PC-9 (cell line): ENCODE results near the gene IQSEC1. TPM values are rescaled to one million over a fixed set of nuclear protein-coding genes. Genes with fewer than 3 reads are reported as not detected.

Source experiments
- BruUV-seq: library from RNA; stranded (reverse); fragments of 400-500 nt; replicated peaks from 2 replicates; lab custom pipeline; 2021; lab: Mats Ljungman, UMichigan
- CTCF ChIA-PET: fragments of 300-600 bp; sonication (Branson Sonifier 250); formaldehyde crosslinking; loops from one replicate; lab custom pipeline; 2022; ENCODE audit warnings: antibody characterized with exemption; lab: Charles Lee
- POLR2A ChIA-PET: fragments of 300-600 bp; sonication (Branson Sonifier 250); formaldehyde crosslinking; loops from one replicate; lab custom pipeline; 2022; ENCODE audit warnings: antibody characterized with exemption; ENCODE audit not compliant: unreplicated experiment; lab: Charles Lee
- DNase-seq, 2 experiments: peaks; one replicate each; pipeline versions ENCODE4 v3.0.0 to v3.0.0-alpha.2; 2015 to 2022; ENCODE audit warnings: mixed read lengths in 1 of 2
- H2AFZ ChIP-seq: fragments of 200-600 bp; sonication (generic); 2 replicates; pipeline ENCODE4 v1.8.1; 2017; ENCODE audit warnings: antibody characterized with exemption
- H3F3A ChIP-seq: fragments of 200-600 bp; sonication (generic); 2 replicates; pipeline ENCODE4 v1.8.1; 2017; ENCODE audit warnings: antibody characterized with exemption, mild to moderate bottlenecking, low read depth; ENCODE audit not compliant: insufficient read depth
- H3K27ac ChIP-seq: fragments of 200-600 bp; sonication (generic); 2 replicates; pipeline ENCODE4 v1.6.1; 2016; ENCODE audit warnings: mixed run types
- H3K27me3 ChIP-seq: fragments of 200-600 bp; sonication (generic); 2 replicates; pipeline ENCODE4 v1.6.1; 2016; ENCODE audit warnings: low read depth, mixed run types; ENCODE audit not compliant: insufficient read depth
- H3K36me3 ChIP-seq: fragments of 200-600 bp; sonication (generic); 2 replicates; pipeline ENCODE4 v1.6.1; 2016; ENCODE audit warnings: low read depth, mixed run types
- H3K4me1 ChIP-seq: fragments of 200-600 bp; sonication (generic); replicated peaks from 2 replicates; pipeline ENCODE4 v1.6.1; 2016; ENCODE audit warnings: mixed run types; ENCODE audit not compliant: insufficient read depth
- H3K4me2 ChIP-seq: fragments of 200-600 bp; sonication (generic); 2 replicates; pipeline ENCODE4 v1.6.1; 2017; ENCODE audit warnings: mixed run types
- H3K4me3 ChIP-seq: fragments of 200-600 bp; sonication (generic); 2 replicates; pipeline ENCODE4 v1.6.1; 2016; ENCODE audit warnings: mixed run types
- H3K79me2 ChIP-seq: fragments of 200-600 bp; sonication (generic); 2 replicates; pipeline ENCODE4 v1.6.1; 2017; ENCODE audit warnings: low read depth, mixed run types
- H3K9me2 ChIP-seq: fragments of 200-600 bp; sonication (generic); 2 replicates; pipeline ENCODE4 v1.8.1; 2017; ENCODE audit warnings: mild to moderate bottlenecking; ENCODE audit not compliant: insufficient read depth
- H3K9me3 ChIP-seq: fragments of 200-600 bp; sonication (generic); 2 replicates; pipeline ENCODE4 v1.8.1; 2016; ENCODE audit warnings: low read depth; ENCODE audit not compliant: insufficient read depth
- H4K20me1 ChIP-seq: fragments of 200-600 bp; sonication (generic); 2 replicates; pipeline ENCODE4 v1.8.1; 2017; ENCODE audit not compliant: insufficient read depth
- EZH2 ChIP-seq: fragments of 200-600 bp; sonication (generic); IDR thresholded peaks from 2 replicates; pipeline ENCODE4 v1.8.0; 2017; ENCODE audit warnings: antibody characterized with exemption, low read depth
- intact Hi-C: fragments of 100-400 bp; cut with micrococcal nuclease; formaldehyde crosslinking; loops from one replicate; pipeline ENCODE4 v1.10.0; 2022; ENCODE audit not compliant: unreplicated experiment
- total RNA-seq: library from RNA; stranded (reverse); gene quantifications from 2 replicates; pipeline ENCODE4 v1.2.3, GENCODE V29; 2021
- TF ChIP-seq, protein P1 (sequence below): fragments of 200-600 bp; sonication (generic); conservative IDR thresholded peaks from 2 replicates; pipeline ENCODE4 v1.6.1; 2017; ENCODE audit warnings: mixed run types, antibody characterized with exemption, mild to moderate bottlenecking, moderate library complexity

Gene IQSEC1
- total RNA-seq, 1 experiment from 2014 or later, result 30.7 TPM

DNA sequence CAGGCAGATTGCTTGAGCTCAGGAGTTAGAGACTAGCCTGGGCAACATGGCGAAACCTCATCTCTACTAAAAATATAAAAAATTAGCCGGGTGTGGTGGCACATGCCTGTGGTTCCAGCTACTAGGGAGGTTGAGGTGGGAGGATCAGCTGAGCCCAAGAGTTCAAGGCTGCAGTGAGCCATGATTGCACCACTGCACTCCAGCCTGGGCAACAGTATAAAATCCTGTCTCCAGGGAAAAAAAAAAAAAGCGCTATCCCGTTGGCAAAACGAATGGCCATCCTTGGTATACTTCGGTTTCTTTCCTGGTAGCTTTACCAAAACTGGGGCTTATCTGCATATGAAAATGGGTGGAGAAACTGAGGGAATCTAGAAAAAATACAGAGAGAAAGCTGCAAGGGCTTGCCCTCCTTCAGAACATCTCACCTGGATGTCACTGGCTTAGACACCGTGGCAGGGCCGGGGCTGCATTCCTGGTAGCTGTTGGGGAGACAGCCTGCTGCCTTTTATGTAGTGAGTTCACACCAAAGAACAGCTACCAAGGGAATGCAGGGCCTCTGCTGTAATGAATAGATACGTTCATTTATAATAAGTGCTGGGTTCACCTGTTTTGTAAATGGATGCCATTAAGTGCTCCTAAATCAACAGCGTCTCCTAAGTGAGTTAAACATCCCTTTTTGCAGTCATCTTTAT is 96.0 kb downstream of the IQSEC1 start:
- Histone ChIP-seq H3K4me1 (no peaks in the 10 kb centered on the region), H3K4me2 (no peak overlapping the region), H3K9me2 (no peaks in the 10 kb centered on the region), H3K9me3 (no peaks in the 10 kb centered on the region), H3K27ac (no peak overlapping the region), H3K27me3 (no peaks in the 10 kb centered on the region), H2AFZ (no peak overlapping the region), H3K4me3 (no peak overlapping the region), H4K20me1 (peaks cover 43% of the 10 kb centered on the region), H3K36me3 (no peaks in the 10 kb centered on the region), H3K79me2 (no peaks in the 10 kb centered on the region), H3F3A (no peaks in the 10 kb centered on the region)
- intact Hi-C loops, result no loop called here
- CTCF ChIA-PET, result interaction anchor here (0.6 to 0.7 kb wide), 2 partner anchors 85 to 126 kb away, joined by 3 to 21 read pairs; no protein-coding TSS in a partner anchor
- no TSS peak for BruUV-seq
- no peak for DNase-seq
- TF ChIP-seq EZH2, result no peak
- TF ChIP-seq, protein P1, sequence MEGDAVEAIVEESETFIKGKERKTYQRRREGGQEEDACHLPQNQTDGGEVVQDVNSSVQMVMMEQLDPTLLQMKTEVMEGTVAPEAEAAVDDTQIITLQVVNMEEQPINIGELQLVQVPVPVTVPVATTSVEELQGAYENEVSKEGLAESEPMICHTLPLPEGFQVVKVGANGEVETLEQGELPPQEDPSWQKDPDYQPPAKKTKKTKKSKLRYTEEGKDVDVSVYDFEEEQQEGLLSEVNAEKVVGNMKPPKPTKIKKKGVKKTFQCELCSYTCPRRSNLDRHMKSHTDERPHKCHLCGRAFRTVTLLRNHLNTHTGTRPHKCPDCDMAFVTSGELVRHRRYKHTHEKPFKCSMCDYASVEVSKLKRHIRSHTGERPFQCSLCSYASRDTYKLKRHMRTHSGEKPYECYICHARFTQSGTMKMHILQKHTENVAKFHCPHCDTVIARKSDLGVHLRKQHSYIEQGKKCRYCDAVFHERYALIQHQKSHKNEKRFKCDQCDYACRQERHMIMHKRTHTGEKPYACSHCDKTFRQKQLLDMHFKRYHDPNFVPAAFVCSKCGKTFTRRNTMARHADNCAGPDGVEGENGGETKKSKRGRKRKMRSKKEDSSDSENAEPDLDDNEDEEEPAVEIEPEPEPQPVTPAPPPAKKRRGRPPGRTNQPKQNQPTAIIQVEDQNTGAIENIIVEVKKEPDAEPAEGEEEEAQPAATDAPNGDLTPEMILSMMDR, result no peak
- POLR2A ChIA-PET, result interaction anchor here (0.6 to 0.7 kb wide), 2 partner anchors 66 to 663 kb away, joined by 4 to 45 read pairs; no protein-coding TSS in a partner anchor

DNA sequence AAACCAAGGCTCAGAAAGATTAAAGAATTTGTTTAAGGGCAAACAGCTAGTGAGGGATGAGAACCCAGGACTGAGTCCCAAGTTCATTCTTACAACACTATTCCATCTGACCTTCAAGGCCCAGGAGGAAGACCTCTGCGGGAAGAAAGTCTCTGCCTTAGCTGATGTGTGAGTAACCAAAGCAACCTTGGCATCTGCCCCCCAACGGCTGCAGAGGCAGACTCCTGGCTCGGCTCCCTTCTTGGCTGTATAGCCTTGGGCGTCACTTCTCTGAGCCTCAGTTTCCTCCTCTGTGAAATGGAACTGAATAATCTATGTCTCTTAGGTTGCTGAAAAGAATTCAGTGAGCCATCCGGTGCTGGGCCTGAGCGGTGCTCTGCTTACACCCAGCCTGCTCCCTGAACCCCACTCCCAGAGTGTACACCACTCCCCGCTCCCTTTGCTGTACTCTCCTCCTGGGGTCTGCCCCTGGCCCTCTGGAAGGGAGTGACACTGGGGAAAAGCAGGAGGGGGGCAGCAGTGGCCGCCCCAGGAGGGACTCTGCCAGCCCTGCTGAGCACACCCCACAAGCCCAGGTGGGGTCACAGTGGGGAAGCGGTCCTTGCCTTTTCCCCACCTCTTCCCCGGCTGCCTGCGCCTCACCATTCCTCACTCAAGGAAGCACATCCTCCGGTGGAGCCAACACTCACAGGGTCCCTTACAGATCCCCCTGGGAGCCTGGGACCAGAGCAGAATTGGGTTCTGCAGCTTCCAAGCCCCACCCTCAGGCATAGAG is 97.3 kb downstream of the IQSEC1 start:
- intact Hi-C loops, result no loop called here

DNA sequence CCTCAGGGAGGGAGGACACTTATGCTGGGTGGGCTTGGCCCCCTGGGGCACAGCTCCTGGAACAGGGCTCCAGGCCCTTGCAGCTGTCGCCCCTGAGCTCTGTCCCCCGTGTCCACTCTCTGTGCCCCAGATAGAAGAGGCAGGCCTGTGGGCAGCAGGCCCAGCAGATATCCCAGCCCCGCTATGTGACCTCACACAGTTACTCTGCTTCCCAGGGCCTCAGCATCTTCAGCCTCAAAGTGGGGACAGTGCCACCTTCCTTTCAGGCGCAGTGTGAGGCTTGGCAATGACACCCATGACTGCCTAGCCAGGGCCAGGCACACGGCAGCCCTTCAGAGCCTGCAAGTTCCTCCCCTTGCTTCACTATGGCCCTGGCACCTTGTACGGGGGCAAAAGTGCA is 98.4 kb downstream of the IQSEC1 start:
- POLR2A ChIA-PET, result no interaction called here
- no peaks in the 10 kb centered on the region for H3K79me2 ChIP-seq
- BruUV-seq, result no TSS peak
- no peak overlapping the region for H3K4me2 ChIP-seq
- CTCF ChIA-PET, result no interaction called here
- H3K9me3 ChIP-seq, result no peaks in the 10 kb centered on the region
- no peaks in the 10 kb centered on the region for H3K9me2 ChIP-seq
- no peak overlapping the region for H3K4me3 ChIP-seq
- H2AFZ ChIP-seq, result no peak overlapping the region
- H4K20me1 ChIP-seq, result peaks cover 36% of the 10 kb centered on the region
- no peaks in the 10 kb centered on the region for H3K36me3 ChIP-seq
- TF ChIP-seq, protein P1, result no peak
- TF ChIP-seq EZH2, result no peak
- no peaks in the 10 kb centered on the region for H3K4me1 ChIP-seq
- no peak overlapping the region for H3K27ac ChIP-seq
- intact Hi-C loops, result no loop called here
- H3K27me3 ChIP-seq, result no peaks in the 10 kb centered on the region
- H3F3A ChIP-seq, result peaks cover 3% of the 10 kb centered on the region; the same call in 1 of the 2 replicates
- no peak for DNase-seq

More for the DNA sequence above, 97.3 kb downstream of the IQSEC1 start:
- Histone ChIP-seq H3F3A (no peaks in the 10 kb centered on the region), H3K9me2 (no peaks in the 10 kb centered on the region), H3K36me3 (no peaks in the 10 kb centered on the region), H4K20me1 (peaks cover 31% of the 10 kb centered on the region), H2AFZ (no peak overlapping the region), H3K79me2 (no peaks in the 10 kb centered on the region), H3K9me3 (no peaks in the 10 kb centered on the region), H3K4me3 (no peak overlapping the region), H3K4me2 (no peak overlapping the region), H3K27me3 (no peaks in the 10 kb centered on the region), H3K27ac (no peak overlapping the region), H3K4me1 (no peaks in the 10 kb centered on the region)
- no peak for DNase-seq
- POLR2A ChIA-PET, result no interaction called here
- CTCF ChIA-PET, result no interaction called here
- TF ChIP-seq, protein P1, result no peak
- no peak for TF ChIP-seq EZH2
- no TSS peak for BruUV-seq
